Activated naive CD8-positive, alpha-beta T cell treated with anti-CD3 and anti-CD28 coated beads, Interleukin-2, amount 50 U/mL, for 24 hours (primary cell): Measurements from ENCODE around the gene LTBP1.
"Not testable (repeated sequence)": the region's sequence is repeated elsewhere in the genome, so short reads cannot be mapped to it uniquely, and the experiment has no call there.

Experiments
- ATAC-seq: fragments of 150-1000 bp; cut with Tn5 transposase; one replicate; pipeline ENCODE4 v1.10.0; 2021
- DNase-seq: peaks from one replicate; pipeline ENCODE4 v3.0.0; 2021
- H3K27ac Mint-ChIP-seq: one replicate; pipeline ENCODE4 v1.8.0; 2021; ENCODE audit warnings: mild to moderate bottlenecking, mixed read lengths
- H3K27me3 Mint-ChIP-seq: one replicate; pipeline ENCODE4 v1.8.0; 2021; ENCODE audit warnings: mixed read lengths
- H3K36me3 Mint-ChIP-seq: one replicate; pipeline ENCODE4 v1.8.0; 2021; ENCODE audit warnings: low read depth, mixed read lengths
- H3K4me1 Mint-ChIP-seq: one replicate; pipeline ENCODE4 v1.8.0; 2021; ENCODE audit warnings: mixed read lengths
- H3K4me3 Mint-ChIP-seq: one replicate; pipeline ENCODE4 v1.8.0; 2021; ENCODE audit warnings: mild to moderate bottlenecking, moderate library complexity, mixed read lengths
- H3K9me3 Mint-ChIP-seq: one replicate; pipeline ENCODE4 v1.8.0; 2021; ENCODE audit warnings: mixed read lengths

LTBP1 gene

DNA sequence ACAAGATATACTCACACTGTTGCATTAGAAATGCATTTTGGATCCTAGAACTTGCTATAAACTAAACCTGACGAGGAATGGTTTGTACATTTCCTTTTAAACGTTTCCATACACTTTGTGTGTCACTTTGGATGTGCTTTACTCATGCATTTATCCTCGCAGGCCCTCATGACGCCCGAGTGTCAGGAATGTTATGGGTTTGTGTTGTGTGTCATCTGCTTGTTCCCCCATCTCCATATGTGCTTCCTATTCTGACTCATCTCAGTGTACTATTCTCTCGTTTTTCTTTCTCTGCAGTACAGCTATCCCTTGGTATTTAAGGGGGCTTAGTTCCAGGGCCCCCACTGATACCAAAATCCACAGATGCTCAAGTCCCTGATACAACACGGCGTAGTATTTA lies 408.2 kb downstream of the LTBP1 start:
- no peak overlapping the region for H3K27ac Mint-ChIP-seq
- no peak overlapping the region for H3K4me3 Mint-ChIP-seq
- no peaks in the 10 kb centered on the region for H3K27me3 Mint-ChIP-seq
- no peaks in the 10 kb centered on the region for H3K4me1 Mint-ChIP-seq
- H3K9me3 Mint-ChIP-seq, result peaks cover 21% of the 10 kb centered on the region
- ATAC-seq, result no peak
- no peak for DNase-seq
- H3K36me3 Mint-ChIP-seq, result peaks cover 11% of the 10 kb centered on the region

DNA sequence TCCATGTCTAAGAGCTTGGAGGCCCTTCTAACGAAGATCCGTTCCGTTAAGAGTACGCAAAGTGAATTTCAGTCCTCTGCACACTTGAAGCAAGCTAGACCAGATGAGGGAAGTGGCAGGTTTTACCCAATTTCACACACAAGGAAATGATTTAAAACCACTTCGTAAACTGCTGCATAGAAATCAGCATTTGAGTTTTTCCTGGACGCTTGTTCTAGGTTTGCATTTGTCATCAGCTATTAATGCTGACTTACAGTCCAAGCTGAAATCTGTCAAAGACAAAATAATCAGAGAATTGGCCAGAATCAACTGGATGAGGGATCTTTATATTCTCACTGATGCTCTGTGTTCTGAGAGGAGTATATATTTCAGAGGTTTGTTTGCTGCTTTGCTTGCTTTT lies 412.1 kb downstream of the LTBP1 start:
- no peak for ATAC-seq
- H3K27me3 Mint-ChIP-seq, result no peaks in the 10 kb centered on the region

DNA sequence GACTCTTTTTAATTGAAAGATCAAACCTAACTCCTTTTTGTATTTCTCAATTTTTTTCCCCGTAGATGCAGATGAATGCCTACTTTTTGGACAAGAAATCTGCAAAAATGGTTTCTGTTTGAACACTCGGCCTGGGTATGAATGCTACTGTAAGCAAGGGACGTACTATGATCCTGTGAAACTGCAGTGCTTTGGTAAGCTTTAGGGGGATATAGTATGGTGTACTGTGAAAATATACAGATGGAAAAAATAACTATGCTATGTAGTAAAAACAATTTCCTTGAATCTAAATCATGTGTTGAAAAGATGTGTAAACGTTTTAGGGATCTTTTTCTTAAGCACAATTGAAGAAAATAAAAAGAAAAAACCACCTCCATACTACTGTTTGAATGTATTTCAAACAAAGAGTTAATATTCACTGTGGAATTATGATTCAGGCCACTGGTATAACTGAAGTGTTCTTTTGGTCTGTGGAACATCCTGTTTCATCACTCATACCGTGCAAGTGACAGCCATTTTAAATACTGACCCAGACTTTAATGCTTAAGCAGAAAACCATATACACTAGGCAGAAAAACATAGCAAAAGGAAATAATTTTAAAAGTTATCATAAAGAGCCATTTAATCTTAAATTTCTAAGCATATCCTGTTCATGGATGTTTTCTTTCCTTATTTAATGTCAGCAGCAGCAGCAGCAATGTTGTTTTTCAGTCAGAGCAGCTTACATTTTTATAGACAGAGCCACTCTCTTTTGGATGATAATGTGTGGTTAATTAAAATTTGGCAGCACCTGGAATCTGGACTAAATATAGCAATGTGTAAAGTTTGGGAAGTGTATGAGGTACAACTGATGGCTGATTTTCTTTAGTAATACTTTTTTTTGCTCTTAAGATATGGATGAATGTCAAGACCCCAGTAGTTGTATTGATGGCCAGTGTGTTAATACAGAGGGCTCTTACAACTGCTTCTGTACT lies 416.9 kb downstream of the LTBP1 start:
- ATAC-seq (no peak), DNase-seq (no peak)
- Mint-ChIP-seq H3K4me3 (no peak overlapping the region), H3K4me1 (no peaks in the 10 kb centered on the region), H3K9me3 (no peaks in the 10 kb centered on the region), H3K27me3 (peaks cover 2% of the 10 kb centered on the region), H3K27ac (no peak overlapping the region), H3K36me3 (no peaks in the 10 kb centered on the region)

More for the DNA sequence above, 412.1 kb downstream of the LTBP1 start:
- H3K36me3 Mint-ChIP-seq, result peaks cover 11% of the 10 kb centered on the region
- H3K27ac Mint-ChIP-seq, result no peak overlapping the region
- DNase-seq, result no peak
- H3K9me3 Mint-ChIP-seq, result peaks cover 21% of the 10 kb centered on the region
- H3K4me1 Mint-ChIP-seq, result no peaks in the 10 kb centered on the region
- H3K4me3 Mint-ChIP-seq, result no peak overlapping the region

GRCh38 chr2:33365264-33365970 lies 418.7 kb downstream of the LTBP1 start:
- peaks cover 2% of the 10 kb centered on the region for H3K27me3 Mint-ChIP-seq
- H3K9me3 Mint-ChIP-seq, result no peaks in the 10 kb centered on the region
- H3K36me3 Mint-ChIP-seq, result no peaks in the 10 kb centered on the region
- no peak overlapping the region for H3K27ac Mint-ChIP-seq
- no peaks in the 10 kb centered on the region for H3K4me1 Mint-ChIP-seq
- DNase-seq, result no peak
- no peak overlapping the region for H3K4me3 Mint-ChIP-seq
- ATAC-seq, result no peak

GRCh38 chr2:33366473-33366872 lies 419.7 kb downstream of the LTBP1 start:
- ATAC-seq, result no peak
- Mint-ChIP-seq H3K36me3 (no peaks in the 10 kb centered on the region), H3K4me3 (no peak overlapping the region), H3K27ac (no peak overlapping the region), H3K4me1 (no peaks in the 10 kb centered on the region), H3K9me3 (no peaks in the 10 kb centered on the region), H3K27me3 (peaks cover 2% of the 10 kb centered on the region)
- no peak for DNase-seq

GRCh38 chr2:33368524-33368923 lies 421.8 kb downstream of the LTBP1 start:
- not testable (repeated sequence) for H3K9me3 Mint-ChIP-seq, H3K4me3 Mint-ChIP-seq, H3K27me3 Mint-ChIP-seq, ATAC-seq, H3K27ac Mint-ChIP-seq, H3K4me1 Mint-ChIP-seq, H3K36me3 Mint-ChIP-seq, DNase-seq

- Mint-ChIP-seq H3K4me3 (no peak overlapping the region), H3K27ac (no peak overlapping the region), H3K27me3 (peaks cover 2% of the 10 kb centered on the region), H3K9me3 (no peaks in the 10 kb centered on the region), H3K36me3 (no peaks in the 10 kb centered on the region), H3K4me1 (no peaks in the 10 kb centered on the region)
- no peak for DNase-seq
- no peak for ATAC-seq
These were observed 422.4 kb downstream of the LTBP1 start for GRCh38 chr2:33369191-33369590.

DNA sequence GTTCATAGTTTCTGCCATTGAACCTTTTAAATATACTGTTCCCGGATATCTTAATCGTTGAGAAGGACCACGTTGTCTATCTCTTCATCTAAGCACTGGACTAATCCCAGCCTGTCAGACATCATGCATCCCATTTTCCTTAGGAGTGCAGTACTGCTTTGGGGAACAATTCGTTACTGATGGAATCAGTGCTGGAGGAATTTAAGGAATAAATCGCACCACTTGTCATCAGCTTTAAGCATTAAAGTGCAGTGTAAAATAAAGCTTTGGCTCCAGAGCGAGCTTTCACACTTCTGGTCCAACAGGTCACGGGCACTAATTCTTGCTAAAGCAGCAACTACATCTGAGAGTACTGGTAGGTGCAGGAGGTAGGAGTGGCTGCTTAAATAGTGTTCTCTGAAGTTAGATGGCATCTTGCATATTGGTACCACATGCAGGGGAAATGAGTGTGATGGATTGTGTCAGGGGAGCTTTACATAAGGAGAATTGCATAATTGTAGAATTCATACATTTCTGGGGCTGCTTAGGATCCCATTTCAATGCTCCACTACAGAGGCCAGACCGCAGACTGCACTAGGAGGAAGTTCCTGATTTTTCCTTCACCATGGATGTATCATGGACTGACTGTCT lies 424.0 kb downstream of the LTBP1 start:
- Mint-ChIP-seq H3K4me3 (no peak overlapping the region), H3K4me1 (no peaks in the 10 kb centered on the region), H3K9me3 (no peaks in the 10 kb centered on the region), H3K36me3 (no peaks in the 10 kb centered on the region), H3K27ac (no peak overlapping the region), H3K27me3 (no peaks in the 10 kb centered on the region)
- ATAC-seq (no peak), DNase-seq (no peak)

- Mint-ChIP-seq H3K27ac (no peak overlapping the region), H3K27me3 (no peaks in the 10 kb centered on the region), H3K36me3 (no peaks in the 10 kb centered on the region), H3K9me3 (no peaks in the 10 kb centered on the region), H3K4me3 (no peak overlapping the region), H3K4me1 (no peaks in the 10 kb centered on the region)
- DNase-seq, result no peak
- ATAC-seq, result no peak
These were observed 424.7 kb downstream of the LTBP1 start for GRCh38 chr2:33371304-33372090.

DNA sequence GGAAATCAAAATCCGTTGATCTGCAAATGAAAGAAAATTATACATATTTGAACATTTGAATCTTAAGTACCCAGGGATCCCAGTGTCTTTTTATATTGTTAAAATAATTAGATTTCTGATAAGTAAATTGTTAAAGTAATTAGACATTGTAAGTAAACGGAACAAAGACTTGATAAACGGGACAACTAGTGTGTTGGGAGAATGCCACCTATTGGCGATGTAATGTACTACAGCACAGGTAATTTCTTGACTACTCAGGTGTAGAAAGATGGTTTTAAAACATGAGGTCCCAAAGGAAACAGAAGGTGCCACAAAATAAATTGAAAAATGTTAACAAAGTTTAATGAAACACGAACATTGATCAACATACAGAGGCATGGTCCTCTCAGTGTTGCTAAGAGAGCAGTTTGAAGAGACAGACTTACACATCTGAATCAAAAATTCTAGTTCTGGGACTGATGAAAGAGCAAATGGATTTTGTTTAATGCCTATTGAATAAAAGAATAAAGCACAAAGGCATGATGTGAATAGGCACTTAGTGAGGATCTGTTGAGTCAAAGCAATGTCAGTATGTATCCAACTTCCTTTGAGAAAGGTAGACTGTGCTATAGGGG lies 426.3 kb downstream of the LTBP1 start:
- no peaks in the 10 kb centered on the region for H3K27me3 Mint-ChIP-seq
- ATAC-seq, result no peak
- peak; percentile 7 for DNase-seq
- H3K36me3 Mint-ChIP-seq, result no peaks in the 10 kb centered on the region
- no peaks in the 10 kb centered on the region for H3K9me3 Mint-ChIP-seq
- H3K4me3 Mint-ChIP-seq, result no peak overlapping the region
- no peaks in the 10 kb centered on the region for H3K4me1 Mint-ChIP-seq
- H3K27ac Mint-ChIP-seq, result no peak overlapping the region

GRCh38 chr2:33373986-33374385 lies 427.2 kb downstream of the LTBP1 start:
- no peak for DNase-seq
- Mint-ChIP-seq H3K27me3 (no peaks in the 10 kb centered on the region), H3K4me1 (no peaks in the 10 kb centered on the region), H3K4me3 (no peak overlapping the region), H3K27ac (no peak overlapping the region), H3K36me3 (no peaks in the 10 kb centered on the region), H3K9me3 (no peaks in the 10 kb centered on the region)
- no peak for ATAC-seq

DNA sequence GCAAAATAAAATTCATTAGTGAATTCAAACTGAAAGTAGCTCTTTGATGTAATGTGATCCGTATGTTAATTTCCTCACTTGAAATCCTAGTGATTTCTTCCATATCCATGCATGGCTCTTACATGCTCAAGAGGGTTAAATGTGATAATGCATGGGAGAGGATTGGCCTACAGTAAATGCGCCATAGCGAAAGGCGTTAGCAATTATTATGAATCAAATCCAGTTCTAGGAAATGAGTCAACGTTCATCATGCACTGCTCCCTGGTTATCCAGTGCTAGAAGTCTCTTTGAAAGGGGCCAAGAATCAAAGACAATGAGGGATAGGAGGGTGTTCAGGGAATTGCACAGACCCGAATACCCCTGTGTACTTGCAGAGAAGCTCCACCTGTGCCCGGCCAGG lies 428.3 kb downstream of the LTBP1 start:
- no peak for ATAC-seq
- H3K27me3 Mint-ChIP-seq, result peaks cover 1% of the 10 kb centered on the region
- H3K4me1 Mint-ChIP-seq, result peaks cover 2% of the 10 kb centered on the region
- H3K27ac Mint-ChIP-seq, result no peak overlapping the region
- H3K36me3 Mint-ChIP-seq, result no peaks in the 10 kb centered on the region
- DNase-seq, result no peak
- no peaks in the 10 kb centered on the region for H3K9me3 Mint-ChIP-seq
- no peak overlapping the region for H3K4me3 Mint-ChIP-seq

- H3K4me3 Mint-ChIP-seq, result no peak overlapping the region
- no peak overlapping the region for H3K27ac Mint-ChIP-seq
- no peaks in the 10 kb centered on the region for H3K9me3 Mint-ChIP-seq
- H3K36me3 Mint-ChIP-seq, result no peaks in the 10 kb centered on the region
- no peak for ATAC-seq
- peaks cover 7% of the 10 kb centered on the region for H3K4me1 Mint-ChIP-seq
- H3K27me3 Mint-ChIP-seq, result peaks cover 4% of the 10 kb centered on the region
- no peak for DNase-seq
These were observed 430.3 kb downstream of the LTBP1 start for GRCh38 chr2:33377048-33377447.
